Measurements from ENCODE around the gene DHRS12.

DHRS12 gene

GRCh38 chr13:51803422-51804294 lies at the start of gene DHRS12:
TSS of gene DHRS12 (minus strand) at chr13:51804163. CDS start at chr13:51799659, 4,504 bp downstream.
- DNase-seq = peak; percentile 59 to 94 (median 87)

- DNase-seq = no peak
These were observed 45.5 kb upstream of the DHRS12 start for GRCh38 chr13:51849145-51850101.

GRCh38 chr13:51848674-51849073 lies 44.7 kb upstream of the DHRS12 start:
- no peak for DNase-seq

GRCh38 chr13:51846756-51847155 lies 42.8 kb upstream of the DHRS12 start:
- DNase-seq = no peak

- no peak for DNase-seq
These were observed 41.8 kb upstream of the DHRS12 start for GRCh38 chr13:51845574-51846318.

- DNase-seq = peak in 43 of 51 donors; percentile 5 to 85 (median 35)
These were observed 41.1 kb upstream of the DHRS12 start, which contains the start of gene TMEM272 for GRCh38 chr13:51844862-51845573. TSS of gene TMEM272 (minus strand) at chr13:51845177. CDS start at chr13:51838530, 6,647 bp downstream.

GRCh38 chr13:51843529-51843928 lies 39.6 kb upstream of the DHRS12 start:
- no peak for DNase-seq

- DNase-seq = peak in 1 of 51 donors; percentile 12
These were observed 37.8 kb upstream of the DHRS12 start for GRCh38 chr13:51841732-51842131.

- no peak for DNase-seq
These were observed 37.0 kb upstream of the DHRS12 start for GRCh38 chr13:51840917-51841316.

- no peak for DNase-seq
These were observed 36.0 kb upstream of the DHRS12 start for GRCh38 chr13:51839711-51840540.

GRCh38 chr13:51838240-51838846 lies 34.4 kb upstream of the DHRS12 start:
- DNase-seq = no peak

- DNase-seq = no peak
These were observed 33.1 kb upstream of the DHRS12 start for GRCh38 chr13:51837016-51837415.

- peak in 1 of 51 donors; percentile 23 for DNase-seq
These were observed 30.7 kb upstream of the DHRS12 start for GRCh38 chr13:51834581-51835171.

- no peak for DNase-seq
These were observed 30.0 kb upstream of the DHRS12 start for GRCh38 chr13:51833980-51834379.

GRCh38 chr13:51832471-51833152 lies 28.6 kb upstream of the DHRS12 start:
- peak in 6 of 51 donors; percentile 7 to 29 (median 14) for DNase-seq

- no peak for DNase-seq
These were observed 27.6 kb upstream of the DHRS12 start for GRCh38 chr13:51831519-51831918.

- no peak for DNase-seq
These were observed 25.6 kb upstream of the DHRS12 start for GRCh38 chr13:51829568-51829899.
